K562 (cell line): Measurements from ENCODE around the gene PCSK6. TPM values are rescaled to one million over a fixed set of nuclear protein-coding genes. Genes with fewer than 3 reads are reported as not detected.

Source experiments
- ATAC-seq: fragments of 200-7000 bp; cut with Tn5 transposase; 3 replicates; pipeline ENCODE4 v1.9.1; 2020; ENCODE audit warnings: moderate library complexity
- BruUV-seq: library from RNA; stranded (reverse); fragments of 400-500 nt; replicated peaks from 2 replicates; lab custom pipeline; 2021; lab: Mats Ljungman, UMichigan
- CTCF ChIA-PET: fragments of 300-600 bp; formaldehyde crosslinking; extraction: SDS; loops from one replicate; lab custom pipeline; 2021; ENCODE audit warnings: low intra/inter-chr PET ratio; lab: Yijun Ruan, JAX
- POLR2A ChIA-PET: fragments of 300-600, 350-650 bp; sonication (Branson Sonifier 250); formaldehyde crosslinking; extraction: SDS; loops from one replicate; lab custom pipeline; 2021; ENCODE audit warnings: antibody characterized with exemption, inconsistent platforms; lab: Yijun Ruan, JAX
- DNase-seq, 4 experiments: peaks; one replicate each; pipeline versions ENCODE4 v3.0.0 to v3.0.0-alpha.2; 2011 to 2018; ENCODE audit warnings: low spot score in 3 of 4, mixed read lengths in 3 of 4; ENCODE audit errors: extremely low read depth in 1 of 4
- FAIRE-seq: peaks from 2 replicates; lab custom pipeline; 2011; peaks lifted over from hg19 to GRCh38; lab: Jason Lieb, UNC
- H2AFZ ChIP-seq: 2 replicates; pipeline ENCODE4 v1.6.0; 2011; ENCODE audit warnings: low read depth, low read length, control low read depth, inconsistent platforms
- H3K27ac ChIP-seq: fragments of 200-600 bp; 3 replicates; pipeline ENCODE4 v1.8.0; 2011; ENCODE audit warnings: low read depth, mild to moderate bottlenecking, control low read depth, inconsistent platforms, low read length, moderate library complexity, mixed read lengths; ENCODE audit errors: extremely low read depth
- H3K27me3 ChIP-seq, 2 experiments: fragments of 300-600 bp in 1 of 2; 2 replicates in 1 of 2; 3 replicates in 1 of 2; pipeline versions ENCODE4 v1.6.0 to v1.8.0; 2011; ENCODE audit warnings: inconsistent platforms in 2 of 2, low read length in 2 of 2, mild to moderate bottlenecking in 1 of 2, mixed read lengths in 1 of 2, moderate library complexity in 1 of 2; ENCODE audit not compliant: control insufficient read depth in 2 of 2, insufficient read depth in 2 of 2
- H3K36me3 ChIP-seq: fragments of 300-600 bp; 3 replicates; pipeline ENCODE4 v1.8.0; 2011; ENCODE audit warnings: mild to moderate bottlenecking, low read length, inconsistent platforms; ENCODE audit not compliant: control insufficient read depth, insufficient read depth
- H3K4me1 ChIP-seq, 2 experiments: fragments of 200-600 bp in 1 of 2; replicated peaks in 1 of 2; 2 replicates in 1 of 2; 3 replicates in 1 of 2; pipeline versions ENCODE4 v1.5.1 to v1.8.0; 2011; ENCODE audit warnings: inconsistent platforms in 2 of 2, low read length in 2 of 2, mild to moderate bottlenecking in 1 of 2, mixed read lengths in 1 of 2, moderate library complexity in 1 of 2; ENCODE audit not compliant: control insufficient read depth in 2 of 2, insufficient read depth in 2 of 2
- H3K4me2 ChIP-seq: 2 replicates; pipeline ENCODE4 v1.6.1; 2011; ENCODE audit warnings: low read length, control low read depth, inconsistent platforms, mixed read lengths; ENCODE audit not compliant: insufficient read depth
- H3K4me3 ChIP-seq: fragments of 200-600 bp; sonication (generic), shearing (Covaris generic); 2 replicates; pipeline ENCODE4 v1.5.1; 2016; ENCODE audit warnings: control low read depth, inconsistent platforms
- H3K79me2 ChIP-seq: fragments of 200-600 bp; 3 replicates; pipeline ENCODE4 v1.8.0; 2011; ENCODE audit warnings: low read length, inconsistent platforms; ENCODE audit not compliant: control insufficient read depth, insufficient read depth
- H3K9ac ChIP-seq, 2 experiments: 2 replicates each; pipeline versions ENCODE4 v1.6.0 to v1.6.1; 2011; ENCODE audit warnings: low read depth in 2 of 2, low read length in 2 of 2, control low read depth in 1 of 2, inconsistent platforms in 1 of 2, mild to moderate bottlenecking in 1 of 2, mixed read lengths in 1 of 2; ENCODE audit not compliant: insufficient read depth in 1 of 2
- H3K9me1 ChIP-seq: one replicate; pipeline ENCODE4 v1.6.0; 2011; ENCODE audit warnings: inconsistent platforms, mild to moderate bottlenecking, low read length, moderate library complexity; ENCODE audit not compliant: control insufficient read depth, insufficient read depth
- H3K9me3 ChIP-seq: replicated peaks from 2 replicates; pipeline ENCODE4 v1.5.1; 2011; ENCODE audit warnings: low read depth, low read length, inconsistent platforms; ENCODE audit not compliant: control insufficient read depth, insufficient read depth
- H4K20me1 ChIP-seq: replicated peaks from 2 replicates; pipeline ENCODE4 v1.6.1; 2011; ENCODE audit warnings: low read length, inconsistent platforms, mixed read lengths; ENCODE audit not compliant: control insufficient read depth, insufficient read depth
- EZH2 ChIP-seq: IDR thresholded peaks from 2 replicates; pipeline ENCODE4 v1.6.1; 2012; ENCODE audit warnings: low read depth, mild to moderate bottlenecking, inconsistent platforms, low read length, borderline replicate concordance
- FOXP1 ChIP-seq: sonication (generic); formaldehyde crosslinking; IDR thresholded peaks from 2 replicates; pipeline ENCODE4 v1.8.0; 2022; ENCODE audit warnings: mild to moderate bottlenecking, missing genetic modification reagents
- GATAD2A ChIP-seq: fragments of 450-650 bp; IDR thresholded peaks from 2 replicates; pipeline ENCODE4 v1.6.1; 2017
- MLX ChIP-seq, 2 experiments: fragments of 450-650 bp in 1 of 2; sonication (generic) in 1 of 2; formaldehyde crosslinking; conservative IDR thresholded peaks; 2 replicates each; pipeline versions ENCODE4 v1.4.0 to v1.8.1; 2020 to 2022; ENCODE audit warnings: mild to moderate bottlenecking in 1 of 2, missing genetic modification reagents in 1 of 2
- MTA3 ChIP-seq: fragments of 450-650 bp; formaldehyde crosslinking; IDR thresholded peaks from 2 replicates; pipeline ENCODE4 v1.6.1; 2017; ENCODE audit warnings: mild to moderate bottlenecking, borderline replicate concordance
- NFE2L1 ChIP-seq: fragments of 450-650 bp; IDR thresholded peaks from 2 replicates; pipeline ENCODE4 v1.6.1; 2016; ENCODE audit warnings: missing genetic modification characterization, low read depth, mild to moderate bottlenecking, missing compliant biosample characterization, moderate library complexity, borderline replicate concordance
- NONO ChIP-seq, 2 experiments: fragments of 200-400 bp in 1 of 2; fragments of 450-650 bp in 1 of 2; formaldehyde crosslinking in 1 of 2; IDR thresholded peaks; 2 replicates each; pipeline ENCODE4 v1.6.1; 2017; ENCODE audit warnings: low read depth in 2 of 2, mild to moderate bottlenecking in 2 of 2, moderate library complexity in 2 of 2, low read length in 1 of 2
- ZNF239 ChIP-seq: fragments of 250-450 bp; sonication (Bioruptor Pico); IDR thresholded peaks from 2 replicates; pipeline ENCODE4 v1.4.0; 2020; ENCODE audit warnings: mild to moderate bottlenecking
- ZNF592 ChIP-seq: fragments of 450-650 bp; IDR thresholded peaks from 2 replicates; pipeline ENCODE4 v1.6.1; 2017; ENCODE audit warnings: antibody characterized with exemption, mild to moderate bottlenecking
- ZNF644 ChIP-seq: fragments of 200-800 bp; sonication (Bioruptor generic); IDR thresholded peaks from 2 replicates; pipeline ENCODE4 v1.6.1; 2016; ENCODE audit warnings: low read depth, missing genetic modification characterization, missing compliant biosample characterization
- ZNF780A ChIP-seq: fragments of 250-450 bp; sonication (Bioruptor Pico); IDR thresholded peaks from 2 replicates; pipeline ENCODE4 v1.5.0; 2021; ENCODE audit warnings: mild to moderate bottlenecking
- WGBS: fragments of 100-300 bp; shearing (Covaris generic); methylation state at CpG from one replicate; pipeline ENCODE4 v1.1.6; 2016; ENCODE audit warnings: low coverage, mixed read lengths; ENCODE audit not compliant: insufficient coverage; ENCODE audit errors: missing lambda C conversion rate; 5-methylcytosine and 5-hydroxymethylcytosine counted together
- in situ Hi-C: fragments of 300-500 bp; cut with MboI; formaldehyde crosslinking; loops from 4 replicates; pipeline ENCODE4 v1.15.0; 2018; ENCODE audit warnings: inconsistent platforms, mixed read lengths
- intact Hi-C: fragments of 100-400 bp; cut with micrococcal nuclease; formaldehyde crosslinking; loops from 2 replicates; pipeline ENCODE4 v1.14.2; 2022
- polyA plus RNA-seq, 8 experiments: library from polyadenylated mRNA; depleted of rRNA in 4 of 8; stranded (reverse) in 5 of 8; unstranded in 3 of 8; fragments of >200 nt; fragmentation: Nextera tagmentation in 2 of 8; fragmentation: Illumina TruSeq in 1 of 8; extraction: Ambion mirVana in 2 of 8; extraction: Trizol in 1 of 8; gene quantifications; 2 replicates each; pipeline versions ENCODE4 v1.2.1 to v1.2.3, GENCODE V29; 2011 to 2014; ENCODE audit warnings: inconsistent platforms in 1 of 8, missing spikeins in 1 of 8
- total RNA-seq, 7 experiments: library from RNA; depleted of rRNA in 6 of 7; stranded (reverse); fragments of >200 nt in 6 of 7; fragmentation: Illumina TruSeq in 2 of 7; extraction: Trizol in 2 of 7; gene quantifications; 2 replicates each; pipeline versions ENCODE4 v1.2.1 to v1.2.3, GENCODE V29; 2011 to 2021; ENCODE audit warnings: low replicate concordance in 1 of 7
- TF ChIP-seq, protein P1 (sequence below): fragments of 450-650 bp; IDR thresholded peaks from 2 replicates; pipeline ENCODE4 v1.6.1; 2017; ENCODE audit warnings: antibody characterized with exemption

Gene PCSK6
- total and polyA plus RNA-seq, 9 of the 15 experiments (the other 6 are each of a cell fraction or from before 2014, with no cell fraction given), result 2.2 to 32.6 (median 14.5) TPM

DNA sequence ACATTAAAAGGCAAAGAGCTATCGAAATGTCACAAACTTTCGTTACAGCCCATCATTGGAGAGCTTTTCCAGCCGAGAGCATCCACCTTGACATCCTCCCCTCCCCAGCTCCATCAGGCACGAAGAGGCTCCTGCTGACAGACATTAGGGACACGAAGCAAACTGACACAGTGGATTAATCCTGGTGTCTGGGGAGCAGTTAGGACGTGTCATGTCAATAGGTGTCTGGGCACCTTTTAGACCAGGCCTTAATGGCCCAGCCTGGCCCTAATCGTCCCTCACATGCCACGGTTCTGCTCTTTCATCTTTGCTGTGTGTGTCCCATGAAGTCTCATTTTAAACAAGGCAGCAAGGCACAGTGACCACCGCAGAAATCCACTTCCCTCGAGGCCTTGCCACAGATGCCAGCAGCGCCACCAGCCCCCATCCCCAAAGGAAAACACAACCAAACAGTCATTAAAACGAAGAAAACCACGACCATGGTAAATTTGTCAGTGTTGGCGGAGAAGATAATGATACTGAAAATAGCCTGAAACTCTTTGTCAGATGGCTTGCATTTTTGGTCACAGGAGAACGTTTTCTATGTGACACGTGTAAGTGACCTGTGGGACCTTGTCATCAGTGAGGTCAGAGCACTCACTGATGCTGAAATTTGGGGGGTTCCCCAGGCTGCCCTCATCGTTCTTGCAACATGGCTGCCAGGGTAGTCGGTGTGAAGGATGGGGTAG lies 16.3 kb upstream of the PCSK6 start (continued):
- TF ChIP-seq MTA3 (no peak), ZNF780A (CRISPR knock-in tag) (no peak), ZNF644 (tag) (no peak)

DNA sequence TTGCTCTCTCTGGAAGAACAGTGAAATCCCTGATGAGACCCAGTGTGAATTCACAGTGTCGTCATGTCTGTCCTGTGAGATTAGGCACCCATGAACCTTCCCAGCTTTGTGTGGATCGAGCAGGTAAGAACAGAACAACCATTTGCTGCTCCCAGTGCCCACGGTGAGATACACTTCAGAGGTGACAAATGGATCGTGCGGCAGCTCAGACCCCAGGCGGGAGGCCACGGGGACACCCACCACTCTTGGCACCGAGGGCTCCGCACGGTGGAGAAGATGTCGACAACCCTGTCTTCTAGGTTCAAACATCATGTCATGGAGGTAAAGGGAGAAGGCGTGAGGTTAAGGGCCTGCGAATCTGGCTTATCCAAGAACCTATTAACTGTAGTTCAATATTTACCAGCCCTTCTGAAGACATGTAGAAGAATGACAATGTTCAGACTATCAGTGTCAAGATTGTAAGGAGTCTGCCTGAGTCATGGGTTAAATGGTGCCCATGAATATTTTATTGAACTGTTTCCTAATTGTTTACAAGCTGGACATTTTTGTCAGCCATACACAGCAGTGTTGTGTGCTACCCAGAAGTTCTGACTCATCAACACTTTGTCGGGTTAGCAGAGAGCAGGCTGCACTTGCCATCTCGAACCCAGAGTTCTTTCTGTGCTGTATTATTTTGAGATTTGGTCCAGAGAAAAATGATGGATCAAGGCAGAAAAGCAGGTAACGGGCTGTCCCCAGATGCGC lies 15.5 kb upstream of the PCSK6 start:
- H3K4me1 ChIP-seq, result peaks cover 8 to 9% of the 10 kb centered on the region in 2 experiments; a peak in 4 of 5 replicates
- no peak for ATAC-seq
- peaks cover 3% of the 10 kb centered on the region for H3K9me1 ChIP-seq
- intact Hi-C loops (no loop called here), in situ Hi-C loops (no loop called here)
- no peak overlapping the region for H3K4me3 ChIP-seq
- no peaks in the 10 kb centered on the region for H3K36me3 ChIP-seq
- ChIA-PET POLR2A (no interaction called here), CTCF (no interaction called here)
- FAIRE-seq, result no peak
- no peaks in the 10 kb centered on the region for H4K20me1 ChIP-seq
- 21% methylated on average over 17 of the region's 17 CpGs for WGBS
- H3K9me3 ChIP-seq, result no peaks in the 10 kb centered on the region
- no peaks in the 10 kb centered on the region for H3K79me2 ChIP-seq
- no peak overlapping the region for H2AFZ ChIP-seq
- H3K9ac ChIP-seq, result no peak overlapping the region
- no peak overlapping the region for H3K27ac ChIP-seq
- DNase-seq, result no peak
- H3K4me2 ChIP-seq, result no peak overlapping the region
- peaks cover 4 to 34% of the 10 kb centered on the region in 2 experiments; a peak in 4 of 5 replicates for H3K27me3 ChIP-seq
- BruUV-seq, result no TSS peak
- no peak for TF ChIP-seq ZNF592
- TF ChIP-seq MLX (CRISPR knock-in tag; conservative IDR thresholded peaks at IDR 0.05), result no peak
- TF ChIP-seq EZH2, result no peak
- TF ChIP-seq GATAD2A, result no peak
- TF ChIP-seq NONO (IDR thresholded peaks at IDR 0.05; ENCODE audit: low read depth in 2 of 2, low read length in 1 of 2), result no peak
- TF ChIP-seq FOXP1 (CRISPR knock-in tag), result no peak
- no peak for TF ChIP-seq ZNF239 (CRISPR knock-in tag)
- no peak for TF ChIP-seq NFE2L1 (tag)
- TF ChIP-seq, protein P1, sequence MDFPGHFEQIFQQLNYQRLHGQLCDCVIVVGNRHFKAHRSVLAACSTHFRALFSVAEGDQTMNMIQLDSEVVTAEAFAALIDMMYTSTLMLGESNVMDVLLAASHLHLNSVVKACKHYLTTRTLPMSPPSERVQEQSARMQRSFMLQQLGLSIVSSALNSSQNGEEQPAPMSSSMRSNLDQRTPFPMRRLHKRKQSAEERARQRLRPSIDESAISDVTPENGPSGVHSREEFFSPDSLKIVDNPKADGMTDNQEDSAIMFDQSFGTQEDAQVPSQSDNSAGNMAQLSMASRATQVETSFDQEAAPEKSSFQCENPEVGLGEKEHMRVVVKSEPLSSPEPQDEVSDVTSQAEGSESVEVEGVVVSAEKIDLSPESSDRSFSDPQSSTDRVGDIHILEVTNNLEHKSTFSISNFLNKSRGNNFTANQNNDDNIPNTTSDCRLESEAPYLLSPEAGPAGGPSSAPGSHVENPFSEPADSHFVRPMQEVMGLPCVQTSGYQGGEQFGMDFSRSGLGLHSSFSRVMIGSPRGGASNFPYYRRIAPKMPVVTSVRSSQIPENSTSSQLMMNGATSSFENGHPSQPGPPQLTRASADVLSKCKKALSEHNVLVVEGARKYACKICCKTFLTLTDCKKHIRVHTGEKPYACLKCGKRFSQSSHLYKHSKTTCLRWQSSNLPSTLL, result no peak
